ENCODE measurements around the gene SYNGR3.

GRCh38 chr16:1964506-1965395 lies 25.0 kb upstream of the SYNGR3 start, which contains the start of gene RPS2:
- no peak for TF ChIP-seq EZH2phosphoT487 (IDR thresholded peaks at IDR 0.05; ENCODE audit: low read length)
- TF ChIP-seq CTCF (IDR thresholded peaks at IDR 0.05; ENCODE audit: low read length) = no peak
- no peak for TF ChIP-seq EZH2 (optimal IDR thresholded peaks at IDR 0.05; ENCODE audit: low read depth, low read length)

All from MM.1S (cell line).